HepG2 (cell line): ENCODE measurements around the gene STIP1.

Experiments
- BCLAF1 ChIP-seq: fragments of 450-650 bp; IDR thresholded peaks from 2 replicates; pipeline ENCODE4 v1.6.1; 2017; ENCODE audit warnings: mild to moderate bottlenecking
- EZH2 ChIP-seq: conservative IDR thresholded peaks from 2 replicates; pipeline ENCODE4 v1.6.1; 2012; ENCODE audit warnings: mild to moderate bottlenecking, low read depth, low read length, moderate library complexity
- GABPA ChIP-seq, 2 experiments: IDR thresholded peaks; 2 replicates each; pipeline ENCODE4 v1.6.1; 2011 to 2016; ENCODE audit warnings: low read depth in 2 of 2, low read length in 1 of 2, missing biosample characterization in 1 of 2, missing genetic modification characterization in 1 of 2
- HDAC2 ChIP-seq: sonication (generic); formaldehyde crosslinking; IDR thresholded peaks from 2 replicates; pipeline ENCODE4 v1.4.0; 2020; ENCODE audit warnings: missing genetic modification reagents
- RFX3 ChIP-seq: IDR thresholded peaks from 2 replicates; pipeline ENCODE4 v1.6.1; 2016; ENCODE audit warnings: missing biosample characterization, missing genetic modification reagents
- USF2 ChIP-seq, 2 experiments: sonication (generic) in 1 of 2; formaldehyde crosslinking in 1 of 2; IDR thresholded peaks; 2 replicates each; pipeline versions ENCODE4 v1.5.1 to v1.6.1; 2011 to 2020; ENCODE audit warnings: borderline replicate concordance in 1 of 2, low read depth in 1 of 2, low read length in 1 of 2, mild to moderate bottlenecking in 1 of 2, missing genetic modification reagents in 1 of 2, moderate library complexity in 1 of 2
- ZNF780A ChIP-seq: sonication (generic); formaldehyde crosslinking; IDR thresholded peaks from 2 replicates; pipeline ENCODE4 v1.8.0; 2022; ENCODE audit warnings: mild to moderate bottlenecking, missing genetic modification reagents, moderate library complexity
- TF ChIP-seq, protein P1 (sequence below): fragments of 450-650 bp; IDR thresholded peaks from 2 replicates; pipeline ENCODE4 v1.6.1; 2016

- TF ChIP-seq GABPA (IDR thresholded peaks at IDR 0.05; ENCODE audit: low read depth, low read length) (no peak), GABPA (CRISPR knock-in tag; IDR thresholded peaks at IDR 0.05; ENCODE audit: low read depth) (no peak), RFX3 (CRISPR knock-in tag) (no peak), ZNF780A (CRISPR knock-in tag) (no peak), HDAC2 (CRISPR knock-in tag) (no peak), USF2 (IDR thresholded peaks at IDR 0.05; ENCODE audit: low read depth, low read length) (no peak), USF2 (CRISPR knock-in tag; IDR thresholded peaks at IDR 0.05; ENCODE audit: borderline replicate concordance) (no peak), EZH2 (no peak), BCLAF1 (no peak)
- TF ChIP-seq, protein P1, sequence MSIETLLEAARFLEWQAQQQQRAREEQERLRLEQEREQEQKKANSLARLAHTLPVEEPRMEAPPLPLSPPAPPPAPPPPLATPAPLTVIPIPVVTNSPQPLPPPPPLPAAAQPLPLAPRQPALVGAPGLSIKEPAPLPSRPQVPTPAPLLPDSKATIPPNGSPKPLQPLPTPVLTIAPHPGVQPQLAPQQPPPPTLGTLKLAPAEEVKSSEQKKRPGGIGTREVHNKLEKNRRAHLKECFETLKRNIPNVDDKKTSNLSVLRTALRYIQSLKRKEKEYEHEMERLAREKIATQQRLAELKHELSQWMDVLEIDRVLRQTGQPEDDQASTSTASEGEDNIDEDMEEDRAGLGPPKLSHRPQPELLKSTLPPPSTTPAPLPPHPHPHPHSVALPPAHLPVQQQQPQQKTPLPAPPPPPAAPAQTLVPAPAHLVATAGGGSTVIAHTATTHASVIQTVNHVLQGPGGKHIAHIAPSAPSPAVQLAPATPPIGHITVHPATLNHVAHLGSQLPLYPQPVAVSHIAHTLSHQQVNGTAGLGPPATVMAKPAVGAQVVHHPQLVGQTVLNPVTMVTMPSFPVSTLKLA: no peak
Measured at GRCh38 chr11:64148917-64149617, 36.9 kb upstream of the STIP1 start.
